ENCODE measurements around the gene BARHL1.

- no peak for TF ChIP-seq POLR2A (IDR thresholded peaks at IDR 0.05)
- TF ChIP-seq CTCF (IDR thresholded peaks at IDR 0.05): no peak
These were observed 41.4 kb upstream of the BARHL1 start for GRCh38 chr9:132541051-132541450.

Measured in stomach (tissue), 4 donors.